Fibroblast of pulmonary artery (primary cell): ENCODE measurements around the gene PAK6.
A peak's percentile ranks its signal among the peaks of the same experiment; 100 is the strongest.

ENCODE experiments used
- DNase-seq: peaks from one replicate; pipeline ENCODE4 v3.0.0-alpha.2; 2010; ENCODE audit warnings: low read depth
- H3K4me3 ChIP-seq: replicated peaks from 2 replicates; pipeline ENCODE4 v1.5.1; 2011; ENCODE audit warnings: low read depth, mild to moderate bottlenecking, control low read depth, low read length, moderate library complexity
- CTCF ChIP-seq: IDR thresholded peaks from 2 replicates; pipeline ENCODE4 v1.5.1; 2011; ENCODE audit warnings: mild to moderate bottlenecking, control low read depth, low read length, inconsistent platforms; ENCODE audit errors: missing control alignments

Gene PAK6

DNA sequence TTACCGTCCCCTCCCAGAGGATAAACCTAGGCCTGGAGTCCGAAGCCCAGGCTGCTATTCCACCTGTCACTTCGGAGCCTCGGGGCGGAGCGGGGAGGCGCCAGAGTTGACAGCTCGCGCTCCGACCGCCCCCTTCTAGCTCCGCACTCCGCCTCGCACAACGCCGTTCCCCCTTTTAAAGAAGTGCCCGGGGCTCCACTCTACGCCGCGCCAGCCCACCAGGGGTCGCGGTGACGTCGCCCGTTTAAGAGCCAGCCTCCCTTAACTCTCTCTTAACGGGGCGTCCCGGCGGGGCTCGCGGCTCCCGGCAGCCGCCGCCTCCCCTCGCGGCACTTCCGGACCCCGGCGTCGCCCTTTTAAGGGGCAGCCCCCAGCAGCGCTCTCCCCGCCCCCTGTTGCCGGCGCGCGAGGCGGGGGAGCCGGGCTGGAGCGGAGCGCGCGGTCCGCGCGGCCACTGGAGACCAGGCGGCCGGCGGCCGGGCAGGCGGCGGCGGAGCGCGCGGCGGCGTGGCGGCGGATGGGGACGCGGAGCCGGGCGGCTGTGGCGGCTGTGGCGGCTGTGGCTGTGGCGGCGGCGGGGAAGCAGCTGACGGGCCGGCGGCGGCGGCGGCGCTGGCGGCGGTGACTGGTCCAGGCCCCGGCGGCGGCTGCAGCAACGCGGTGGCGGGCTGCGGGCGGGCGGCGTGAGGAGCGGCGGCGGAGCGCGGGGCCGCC is 84.5 kb downstream of the PAK6 start, which contains the start of gene INAFM2:
INAFM2 (plus strand) TSS at position 454 of the 714 bp plus-strand sequence. CDS start 364 bp downstream, outside the sequence.
- TF ChIP-seq CTCF = peak; percentile 47

GRCh38 chr15:40323953-40324937 is 85.4 kb downstream of the PAK6 start:
- no peak for TF ChIP-seq CTCF
- peak overlapping the region; percentile 67 for H3K4me3 ChIP-seq
- no peak for DNase-seq

More for the DNA sequence above, 84.5 kb downstream of the PAK6 start, which contains the start of gene INAFM2:
- peak within 1 kb of the TSS; percentile 67 for H3K4me3 ChIP-seq
- peak; percentile 96 for DNase-seq

- H3K4me3 ChIP-seq = peak overlapping the region; percentile 67
- DNase-seq = no peak
- TF ChIP-seq CTCF = no peak
These were observed 86.3 kb downstream of the PAK6 start for GRCh38 chr15:40325188-40325587.

- peak overlapping the region; percentile 67 for H3K4me3 ChIP-seq
- TF ChIP-seq CTCF = no peak
- DNase-seq = no peak
These were observed 86.8 kb downstream of the PAK6 start for GRCh38 chr15:40325700-40326099.
